Astrocyte (in vitro differentiated cells and primary cell): ENCODE measurements around the gene PTPRN2. TPM values are rescaled to one million over a fixed set of nuclear protein-coding genes. Genes with fewer than 3 reads are reported as not detected.

Source experiments
- DNase-seq: peaks from one replicate; pipeline ENCODE4 v3.0.0-alpha.2; 2010; ENCODE audit warnings: low read depth
- FAIRE-seq: peaks from 2 replicates; lab custom pipeline; 2011; peaks lifted over from hg19 to GRCh38; lab: Jason Lieb, UNC
- H2AFZ ChIP-seq: 2 replicates; pipeline ENCODE4 v1.6.0; 2012; ENCODE audit warnings: low read depth, low read length, inconsistent platforms
- H3K27ac ChIP-seq: 2 replicates; pipeline ENCODE4 v1.5.1; 2011; ENCODE audit warnings: low read depth, low read length, inconsistent platforms
- H3K27me3 ChIP-seq: 2 replicates; pipeline ENCODE4 v1.6.0; 2011; ENCODE audit warnings: low read length, inconsistent platforms; ENCODE audit not compliant: insufficient read depth
- H3K36me3 ChIP-seq: 2 replicates; pipeline ENCODE4 v1.5.1; 2011; ENCODE audit warnings: low read length, inconsistent platforms; ENCODE audit not compliant: insufficient read depth
- H3K4me1 ChIP-seq: 2 replicates; pipeline ENCODE4 v1.5.1; 2011; ENCODE audit warnings: low read length, inconsistent platforms; ENCODE audit not compliant: insufficient read depth
- H3K4me2 ChIP-seq: 2 replicates; pipeline ENCODE4 v1.6.0; 2012; ENCODE audit warnings: low read length, inconsistent platforms
- H3K4me3 ChIP-seq: 2 replicates; pipeline ENCODE4 v1.5.1; 2011; ENCODE audit warnings: low read depth, mild to moderate bottlenecking, low read length, inconsistent platforms; ENCODE audit not compliant: insufficient read depth
- H3K79me2 ChIP-seq: 2 replicates; pipeline ENCODE4 v1.6.0; 2012; ENCODE audit warnings: mild to moderate bottlenecking, low read length, inconsistent platforms; ENCODE audit not compliant: insufficient read depth
- H3K9ac ChIP-seq: 2 replicates; pipeline ENCODE4 v1.6.0; 2012; ENCODE audit warnings: mild to moderate bottlenecking, low read length, inconsistent platforms
- H3K9me3 ChIP-seq: 2 replicates; pipeline ENCODE4 v1.5.1; 2012; ENCODE audit warnings: low read depth, mild to moderate bottlenecking, low read length, inconsistent platforms; ENCODE audit not compliant: insufficient read depth
- H4K20me1 ChIP-seq: 2 replicates; pipeline ENCODE4 v1.6.0; 2012; ENCODE audit warnings: low read length, inconsistent platforms; ENCODE audit not compliant: insufficient read depth
- H3K27ac Mint-ChIP-seq: one replicate; pipeline ENCODE4 v1.8.0; 2021; ENCODE audit warnings: mild to moderate bottlenecking, mixed read lengths; ENCODE audit not compliant: unreplicated experiment
- H3K27me3 Mint-ChIP-seq: one replicate; pipeline ENCODE4 v1.8.0; 2021; ENCODE audit warnings: low read depth, mixed read lengths; ENCODE audit not compliant: unreplicated experiment
- H3K36me3 Mint-ChIP-seq: one replicate; pipeline ENCODE4 v1.8.0; 2021; ENCODE audit warnings: low read depth, mixed read lengths; ENCODE audit not compliant: unreplicated experiment
- H3K4me1 Mint-ChIP-seq: one replicate; pipeline ENCODE4 v1.8.0; 2021; ENCODE audit warnings: low read depth, mixed read lengths; ENCODE audit not compliant: unreplicated experiment
- H3K4me3 Mint-ChIP-seq: one replicate; pipeline ENCODE4 v1.8.0; 2021; ENCODE audit warnings: mild to moderate bottlenecking, moderate library complexity, mixed read lengths; ENCODE audit not compliant: unreplicated experiment
- H3K9me3 Mint-ChIP-seq: one replicate; pipeline ENCODE4 v1.8.0; 2021; ENCODE audit warnings: mild to moderate bottlenecking, mixed read lengths; ENCODE audit not compliant: unreplicated experiment
- EZH2 ChIP-seq: IDR thresholded peaks from 2 replicates; pipeline ENCODE4 v1.6.1; 2012; ENCODE audit warnings: mild to moderate bottlenecking, low read length, inconsistent platforms; ENCODE audit not compliant: insufficient read depth
- total RNA-seq: library from RNA; stranded (reverse); gene quantifications from 2 replicates; pipeline ENCODE4 v1.2.1, GENCODE V29; 2021
- TF ChIP-seq, protein P1 (sequence below): IDR thresholded peaks from 2 replicates; pipeline ENCODE4 v1.5.1; 2011; ENCODE audit warnings: low read depth, mild to moderate bottlenecking, inconsistent platforms, low read length, moderate library complexity; ENCODE audit not compliant: insufficient read depth

Gene PTPRN2
- total RNA-seq, 1 donor from 2014 or later = 0.09 TPM

DNA sequence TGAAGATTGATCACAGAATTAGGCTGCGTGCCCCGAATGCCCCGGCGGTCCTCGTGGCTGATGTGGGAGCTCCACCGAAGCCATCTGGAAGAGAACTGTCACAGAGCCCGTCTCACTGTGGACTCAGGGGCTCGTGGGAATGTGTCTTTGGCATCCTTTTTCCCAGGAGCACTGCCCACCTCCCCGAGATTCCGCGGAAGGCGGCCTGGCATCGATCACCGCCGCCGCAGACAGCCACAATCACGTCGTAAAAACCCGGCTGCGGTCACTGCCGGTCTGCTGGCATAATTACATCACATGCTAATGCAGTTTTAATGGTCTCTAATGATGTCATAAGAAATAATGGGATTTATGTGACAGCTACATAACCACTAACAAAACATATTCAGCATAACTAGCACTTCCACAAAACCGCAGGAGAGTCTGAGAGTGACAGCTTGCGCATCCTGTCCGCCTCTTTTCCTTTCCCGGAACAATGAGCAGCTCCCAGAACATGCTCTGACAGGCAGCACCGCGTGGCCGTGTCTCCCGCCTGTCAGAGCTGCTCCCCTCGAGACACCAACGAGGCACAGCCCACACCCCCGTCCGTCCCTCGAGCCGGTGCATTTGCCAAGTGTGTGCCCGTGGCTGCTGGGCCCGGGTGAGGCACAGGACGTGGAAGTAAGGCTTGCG lies 490.0 kb downstream of the PTPRN2 start:
- no peak overlapping the region for H3K4me2 ChIP-seq
- no peaks in the 10 kb centered on the region for H3K36me3 ChIP-seq
- Mint-ChIP-seq H3K9me3 (peaks cover 4% of the 10 kb centered on the region), H3K4me3 (no peak overlapping the region), H3K4me1 (no peaks in the 10 kb centered on the region), H3K27ac (no peak overlapping the region), H3K27me3 (no peaks in the 10 kb centered on the region), H3K36me3 (no peaks in the 10 kb centered on the region)
- no peak overlapping the region for H3K4me3 ChIP-seq
- H3K4me1 ChIP-seq = no peaks in the 10 kb centered on the region
- H3K27ac ChIP-seq = no peak overlapping the region
- no peak for FAIRE-seq
- no peaks in the 10 kb centered on the region for H3K27me3 ChIP-seq
- H3K9me3 ChIP-seq = peaks cover 4% of the 10 kb centered on the region
- H3K9ac ChIP-seq = no peak overlapping the region
- no peak for TF ChIP-seq EZH2
- TF ChIP-seq, protein P1, sequence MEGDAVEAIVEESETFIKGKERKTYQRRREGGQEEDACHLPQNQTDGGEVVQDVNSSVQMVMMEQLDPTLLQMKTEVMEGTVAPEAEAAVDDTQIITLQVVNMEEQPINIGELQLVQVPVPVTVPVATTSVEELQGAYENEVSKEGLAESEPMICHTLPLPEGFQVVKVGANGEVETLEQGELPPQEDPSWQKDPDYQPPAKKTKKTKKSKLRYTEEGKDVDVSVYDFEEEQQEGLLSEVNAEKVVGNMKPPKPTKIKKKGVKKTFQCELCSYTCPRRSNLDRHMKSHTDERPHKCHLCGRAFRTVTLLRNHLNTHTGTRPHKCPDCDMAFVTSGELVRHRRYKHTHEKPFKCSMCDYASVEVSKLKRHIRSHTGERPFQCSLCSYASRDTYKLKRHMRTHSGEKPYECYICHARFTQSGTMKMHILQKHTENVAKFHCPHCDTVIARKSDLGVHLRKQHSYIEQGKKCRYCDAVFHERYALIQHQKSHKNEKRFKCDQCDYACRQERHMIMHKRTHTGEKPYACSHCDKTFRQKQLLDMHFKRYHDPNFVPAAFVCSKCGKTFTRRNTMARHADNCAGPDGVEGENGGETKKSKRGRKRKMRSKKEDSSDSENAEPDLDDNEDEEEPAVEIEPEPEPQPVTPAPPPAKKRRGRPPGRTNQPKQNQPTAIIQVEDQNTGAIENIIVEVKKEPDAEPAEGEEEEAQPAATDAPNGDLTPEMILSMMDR = no peak
- no peaks in the 10 kb centered on the region for H4K20me1 ChIP-seq
- H2AFZ ChIP-seq = no peak overlapping the region
- no peak for DNase-seq
- no peaks in the 10 kb centered on the region for H3K79me2 ChIP-seq

DNA sequence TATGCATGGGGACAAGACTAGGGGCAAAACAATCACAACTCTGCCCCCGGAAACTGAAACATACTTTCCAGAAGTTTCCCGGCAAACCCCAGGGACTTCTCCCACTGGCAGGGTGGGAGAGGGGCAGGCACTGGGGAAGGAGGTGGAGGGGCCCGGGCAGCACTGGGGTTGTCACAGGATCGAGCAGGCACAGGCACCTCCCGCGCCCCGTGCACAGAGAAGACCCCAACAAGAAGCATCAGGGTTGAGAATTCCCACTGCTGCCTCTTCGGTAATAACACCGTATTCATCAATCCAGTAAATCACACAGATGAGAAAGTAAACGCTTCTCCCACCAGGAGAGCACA lies 490.5 kb downstream of the PTPRN2 start:
- no peak for FAIRE-seq
- Histone ChIP-seq H3K4me2 (no peak overlapping the region), H3K4me3 (no peak overlapping the region), H3K9ac (no peak overlapping the region), H3K27ac (no peak overlapping the region), H3K9me3 (peaks cover 2% of the 10 kb centered on the region), H4K20me1 (no peaks in the 10 kb centered on the region), H3K79me2 (no peaks in the 10 kb centered on the region), H3K4me1 (no peaks in the 10 kb centered on the region), H2AFZ (no peak overlapping the region), H3K27me3 (no peaks in the 10 kb centered on the region), H3K36me3 (no peaks in the 10 kb centered on the region)
- no peak overlapping the region for H3K27ac Mint-ChIP-seq
- TF ChIP-seq, protein P1 = no peak
- TF ChIP-seq EZH2 = no peak
- no peak overlapping the region for H3K4me3 Mint-ChIP-seq
- no peaks in the 10 kb centered on the region for H3K27me3 Mint-ChIP-seq
- H3K4me1 Mint-ChIP-seq = no peaks in the 10 kb centered on the region
- H3K36me3 Mint-ChIP-seq = no peaks in the 10 kb centered on the region
- peaks cover 4% of the 10 kb centered on the region for H3K9me3 Mint-ChIP-seq
- no peak for DNase-seq

DNA sequence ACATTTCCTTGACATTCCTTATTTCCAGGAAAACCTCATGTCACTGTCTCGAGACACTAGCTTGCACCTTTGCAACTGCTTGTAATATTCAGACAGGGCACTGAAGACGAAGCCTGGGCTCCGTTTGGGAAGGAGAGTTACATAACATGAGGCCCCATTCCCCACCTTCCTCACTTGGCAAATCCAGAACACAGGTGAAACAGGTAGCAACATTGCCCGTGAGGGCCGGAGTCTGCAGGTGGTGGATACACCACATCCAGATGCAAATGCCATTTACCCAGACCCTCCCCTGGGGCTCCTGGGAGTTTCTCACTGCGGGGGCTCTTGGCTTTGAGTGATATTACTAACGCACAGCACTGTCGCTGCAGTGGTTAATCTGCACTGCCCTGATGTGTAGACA lies 491.0 kb downstream of the PTPRN2 start:
- Mint-ChIP-seq H3K4me1 (no peaks in the 10 kb centered on the region), H3K36me3 (no peaks in the 10 kb centered on the region), H3K9me3 (peaks cover 4% of the 10 kb centered on the region), H3K4me3 (no peak overlapping the region), H3K27me3 (no peaks in the 10 kb centered on the region), H3K27ac (no peak overlapping the region)
- H3K9me3 ChIP-seq = peaks cover 2% of the 10 kb centered on the region
- FAIRE-seq (no peak), DNase-seq (no peak)
- H3K27ac ChIP-seq = no peak overlapping the region
- no peak overlapping the region for H3K9ac ChIP-seq
- no peak overlapping the region for H3K4me2 ChIP-seq
- H3K36me3 ChIP-seq = no peaks in the 10 kb centered on the region
- H2AFZ ChIP-seq = no peak overlapping the region
- H3K79me2 ChIP-seq = no peaks in the 10 kb centered on the region
- H3K4me1 ChIP-seq = no peaks in the 10 kb centered on the region
- H4K20me1 ChIP-seq = no peaks in the 10 kb centered on the region
- TF ChIP-seq, protein P1 = no peak
- TF ChIP-seq EZH2 = no peak
- no peak overlapping the region for H3K4me3 ChIP-seq
- no peaks in the 10 kb centered on the region for H3K27me3 ChIP-seq
